Fibroblast of skin of abdomen (primary cell): ENCODE results near the gene PHAF1.
A peak's percentile ranks its signal among the peaks of the same experiment; 100 is the strongest.
"Not testable (repeated sequence)": the region's sequence is repeated elsewhere in the genome, so short reads cannot be mapped to it uniquely, and the experiment has no call there.

ENCODE experiments used
- DNase-seq: peaks from one replicate; pipeline ENCODE4 v3.0.0-alpha.2; 2013

The PHAF1 gene

DNA sequence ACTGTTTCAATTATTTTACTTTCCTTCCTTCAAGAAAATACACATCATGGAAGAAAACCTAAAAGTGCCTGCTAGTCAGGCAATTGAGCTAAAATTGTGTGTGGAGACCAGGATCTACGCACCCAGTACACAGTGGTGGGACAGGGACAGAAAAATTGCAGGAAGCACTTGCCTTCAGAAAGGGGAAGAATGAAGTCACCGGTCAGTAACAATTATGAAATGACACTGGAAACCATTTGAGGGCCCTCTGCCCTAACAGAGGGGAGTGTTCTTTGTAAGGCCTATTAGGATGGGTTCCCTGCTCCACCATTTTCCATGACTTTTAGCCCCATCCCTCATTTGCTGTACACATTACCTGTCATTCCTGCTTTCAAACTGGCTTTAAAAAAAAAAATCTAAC, 4.5 kb upstream of the PHAF1 start:
- DNase-seq, result no peak

GRCh38 chr16:67105881-67106280, 3.9 kb upstream of the PHAF1 start:
- DNase-seq, result no peak

GRCh38 chr16:67108489-67108888, 1.3 kb upstream of the PHAF1 start:
- no peak for DNase-seq

- DNase-seq, result no peak
Measured at GRCh38 chr16:67108931-67109406, 772 bp upstream of the PHAF1 start.

DNA sequence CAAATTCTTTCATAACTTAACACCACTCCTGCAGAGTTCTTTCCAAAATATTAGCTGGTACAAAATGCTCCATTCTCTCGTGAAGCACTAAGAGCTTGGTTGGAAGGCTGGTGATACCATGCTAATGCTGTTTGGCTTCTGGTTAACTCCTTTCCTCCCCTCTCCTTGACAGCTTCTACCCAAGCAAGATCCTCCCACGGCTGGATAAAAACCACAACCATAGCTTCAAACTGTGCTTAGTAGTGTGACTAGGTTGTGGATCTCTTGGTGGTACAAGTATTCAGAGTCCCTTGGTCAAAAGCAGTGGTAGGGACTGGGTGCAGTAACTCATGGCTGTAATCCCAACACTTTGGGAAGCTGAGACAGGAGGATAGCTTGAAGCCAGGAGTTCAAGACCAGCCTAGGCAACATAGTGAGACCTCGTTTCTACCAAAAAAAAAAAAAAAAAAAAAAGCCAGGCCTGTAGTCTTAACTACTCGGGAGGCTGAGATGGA, 2.3 kb downstream of the PHAF1 start:
- no peak for DNase-seq

GRCh38 chr16:67112591-67113399, 3.1 kb downstream of the PHAF1 start:
- no peak for DNase-seq

DNA sequence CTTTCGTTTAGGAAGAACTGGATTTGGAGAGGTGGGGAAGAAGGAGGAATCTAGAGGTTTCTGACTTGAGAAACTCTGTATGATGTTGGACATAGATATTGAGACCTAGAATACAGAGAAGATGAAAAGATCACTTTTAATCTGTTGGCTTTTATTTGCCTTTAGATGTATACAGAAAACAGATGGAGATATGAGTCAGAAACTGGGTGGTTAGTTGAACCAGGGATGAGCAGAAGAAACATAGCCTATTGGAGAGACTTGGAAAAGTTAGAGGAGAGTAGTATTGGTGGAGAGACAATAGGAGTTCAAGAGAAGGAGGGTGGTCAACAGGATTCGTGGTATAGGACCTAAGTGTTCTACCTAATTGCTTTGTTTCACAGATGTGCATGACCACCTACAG, 5.1 kb downstream of the PHAF1 start:
- DNase-seq, result peak; percentile 10

DNA sequence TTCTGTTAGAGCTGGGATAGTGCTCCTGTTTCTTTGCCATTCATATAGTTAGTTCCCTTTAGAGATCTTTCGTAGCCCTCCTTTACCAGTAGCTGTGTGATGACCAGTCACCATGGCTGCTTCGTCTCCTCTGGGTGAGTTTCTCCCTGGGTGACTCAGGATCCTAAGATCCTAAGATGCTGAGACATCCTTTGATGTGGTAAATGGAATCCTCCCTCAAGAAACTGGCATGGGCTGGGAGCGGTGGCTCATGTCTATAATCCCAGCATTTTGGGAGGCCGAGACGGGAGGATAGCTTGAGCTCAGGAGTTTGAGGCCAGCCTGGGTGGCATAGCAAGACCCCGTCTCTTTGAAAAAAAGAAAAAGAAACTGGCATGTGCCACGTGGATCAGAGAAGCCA, 5.9 kb downstream of the PHAF1 start:
- peak; percentile 88 for DNase-seq

DNA sequence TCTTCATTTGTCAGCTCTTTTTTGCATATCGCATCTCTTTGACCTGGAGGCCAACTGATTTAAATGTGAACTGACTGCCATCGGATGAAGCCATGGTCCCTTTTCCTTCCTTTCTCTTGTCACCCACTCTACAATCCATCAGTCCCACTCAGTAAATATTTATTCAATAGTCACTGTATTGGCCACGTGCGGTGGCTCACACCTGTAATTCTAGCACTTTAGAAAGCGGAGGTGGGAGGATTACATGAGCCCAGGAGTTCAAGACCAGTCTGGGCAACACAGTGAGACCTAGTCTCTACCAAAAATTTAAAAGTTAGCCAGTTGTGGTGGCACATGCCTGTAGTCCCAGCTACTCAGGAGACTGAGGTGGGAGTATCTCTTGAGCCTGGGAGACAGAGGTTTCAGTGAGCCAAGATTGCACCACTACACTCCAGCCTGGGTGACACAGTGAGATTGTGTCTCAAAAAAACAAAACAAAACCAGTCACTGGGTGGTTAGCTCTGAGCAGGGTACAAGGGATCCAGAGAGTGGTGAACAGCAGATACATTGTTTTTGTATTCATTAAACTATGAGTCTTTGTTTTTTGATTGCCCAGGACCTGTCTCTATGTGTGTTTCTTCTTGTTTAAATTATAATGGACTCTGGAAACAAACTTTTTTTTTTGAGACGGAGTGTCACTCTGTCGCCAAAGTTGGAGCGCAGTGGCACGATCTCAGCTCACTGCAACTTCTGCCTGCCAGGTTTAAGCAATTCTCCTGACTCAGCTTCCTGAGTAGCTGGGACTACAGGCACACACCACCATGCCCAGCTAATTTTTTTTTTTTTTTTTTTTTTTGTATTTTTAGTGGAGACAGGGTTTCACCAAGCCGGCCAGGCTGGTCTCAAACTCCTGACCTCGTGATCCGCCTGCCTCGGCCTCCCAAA, 6.9 kb downstream of the PHAF1 start:
- DNase-seq, result no peak

DNA sequence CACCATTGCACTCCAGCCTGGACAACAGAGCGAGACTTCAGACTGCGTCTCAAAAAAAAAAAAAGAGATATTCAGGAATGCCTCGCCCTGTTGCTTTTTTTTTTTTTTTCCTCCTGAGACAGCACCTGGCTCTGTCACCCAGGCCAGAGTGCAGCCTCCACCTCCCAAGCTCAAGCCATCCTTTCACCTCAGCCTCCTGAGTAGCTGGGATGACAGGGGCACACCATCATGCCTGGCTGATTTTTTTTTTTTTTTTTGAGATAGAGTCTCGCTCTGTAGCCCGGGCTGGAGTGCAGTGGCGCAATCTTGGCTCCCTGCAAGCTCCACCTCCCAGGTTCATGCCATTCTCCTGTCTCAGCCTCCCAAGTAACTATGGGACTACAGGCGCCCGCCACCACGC, 8.0 kb downstream of the PHAF1 start:
- no peak for DNase-seq

- DNase-seq, result no peak
Measured at GRCh38 chr16:67120025-67120424, 10.3 kb downstream of the PHAF1 start.

GRCh38 chr16:67122799-67123198, 13.1 kb downstream of the PHAF1 start:
- DNase-seq, result not testable (repeated sequence)

DNA sequence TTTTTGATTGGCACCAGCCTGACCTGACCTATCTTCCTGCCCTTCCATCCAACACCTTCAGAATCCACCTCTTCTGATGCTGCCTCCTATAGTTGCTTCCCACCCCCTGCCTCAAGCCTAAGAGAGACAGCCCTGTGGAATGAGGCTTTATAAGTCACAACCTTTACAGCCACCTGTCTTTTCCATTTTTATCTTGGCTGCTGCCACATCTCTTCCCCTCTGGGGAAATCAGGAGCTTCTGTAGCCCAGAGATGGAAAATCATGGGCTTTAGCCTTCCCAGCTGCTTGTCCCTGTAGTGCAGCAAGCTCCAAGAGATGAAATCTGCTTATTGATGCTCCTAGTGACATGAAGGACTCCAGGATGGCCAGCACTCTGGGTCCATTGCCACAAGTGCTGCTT, 18.7 kb downstream of the PHAF1 start:
- no peak for DNase-seq

GRCh38 chr16:67128887-67129286, 19.1 kb downstream of the PHAF1 start:
- no peak for DNase-seq

- DNase-seq, result no peak
Measured at GRCh38 chr16:67129422-67129821, 19.7 kb downstream of the PHAF1 start.

DNA sequence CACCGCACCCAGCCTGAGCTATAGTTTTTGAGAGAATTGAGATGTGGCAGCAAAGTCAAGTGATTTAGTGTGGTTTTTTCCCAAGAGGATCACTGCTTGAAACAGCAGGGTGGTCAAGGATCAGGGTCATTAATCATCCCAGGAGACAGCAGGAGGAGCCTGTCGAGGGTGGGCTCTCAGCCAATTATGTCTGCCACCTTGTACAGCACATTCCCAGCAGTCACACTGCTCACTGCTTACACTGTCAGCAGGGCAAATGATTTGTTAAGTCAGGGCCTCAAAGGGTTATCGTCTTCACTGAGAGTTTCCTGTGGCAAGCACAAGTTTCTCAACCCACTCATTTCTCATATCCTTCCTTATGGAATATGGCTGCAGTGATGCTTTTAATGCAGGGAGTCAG, 27.9 kb downstream of the PHAF1 start:
- no peak for DNase-seq

DNA sequence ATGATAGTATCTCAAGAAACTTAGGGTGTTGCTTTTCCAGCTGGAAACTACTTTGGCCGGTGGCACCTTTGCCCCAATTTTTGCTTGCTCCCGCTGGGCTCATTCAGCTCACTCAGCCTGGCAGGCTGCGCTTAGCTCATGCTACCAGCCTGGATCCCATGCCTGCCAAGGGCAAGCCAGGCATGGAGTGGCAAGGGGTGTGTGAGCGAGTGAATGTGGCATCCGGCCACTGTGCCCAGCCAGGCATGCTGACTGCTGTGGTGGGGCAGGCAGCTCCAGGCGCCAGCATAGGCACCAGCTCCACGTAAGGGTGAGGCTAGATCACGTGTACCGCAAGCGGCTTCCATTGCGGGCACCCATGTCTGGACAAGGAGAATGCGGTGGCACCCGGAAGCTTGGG, 31.6 kb downstream of the PHAF1 start:
- no peak for DNase-seq

DNA sequence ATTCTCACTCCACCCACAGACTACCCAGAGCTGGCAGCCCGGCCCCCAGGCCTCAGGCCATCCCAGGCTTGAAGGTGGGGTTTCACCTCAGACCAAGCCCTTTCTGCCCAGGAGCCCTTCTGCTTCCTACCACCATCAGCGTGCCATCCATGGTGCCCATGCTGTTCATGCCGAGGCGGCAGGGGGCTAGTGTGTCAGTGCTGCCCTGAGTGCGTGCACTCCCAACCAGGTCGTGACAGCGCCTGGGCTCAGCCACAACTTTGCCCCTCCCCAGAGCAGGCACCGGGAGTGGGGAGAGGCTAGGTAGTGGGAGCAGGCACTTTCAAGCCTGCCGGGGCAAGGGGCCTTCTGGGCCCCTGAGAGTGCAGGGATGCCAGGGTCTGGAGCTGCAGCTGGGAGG, 32.6 kb downstream of the PHAF1 start:
- no peak for DNase-seq

DNA sequence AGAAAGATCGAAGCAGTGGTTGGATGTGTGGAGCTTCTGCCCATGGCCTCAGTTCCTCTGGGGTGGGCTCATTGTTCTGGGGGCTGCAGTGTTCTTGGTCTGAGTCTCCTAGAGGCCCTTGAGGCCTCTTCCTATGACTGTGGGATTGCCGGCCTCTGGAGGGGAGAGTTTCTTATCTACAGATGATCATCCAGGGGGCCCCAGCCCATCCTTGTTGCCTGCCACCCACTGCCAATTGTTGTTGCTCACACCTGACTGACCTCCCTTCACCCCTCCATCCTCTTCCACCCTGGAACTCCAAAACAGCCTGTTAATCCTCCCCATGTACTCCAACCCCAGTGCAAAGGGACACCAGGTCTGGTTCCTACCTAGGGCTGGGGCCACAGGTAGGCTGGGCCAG, 35.2 kb downstream of the PHAF1 start:
- no peak for DNase-seq

- no peak for DNase-seq
Measured at GRCh38 chr16:67145746-67146145, 36.0 kb downstream of the PHAF1 start.

- no peak for DNase-seq
Measured at GRCh38 chr16:67146523-67147357, 37.0 kb downstream of the PHAF1 start.

DNA sequence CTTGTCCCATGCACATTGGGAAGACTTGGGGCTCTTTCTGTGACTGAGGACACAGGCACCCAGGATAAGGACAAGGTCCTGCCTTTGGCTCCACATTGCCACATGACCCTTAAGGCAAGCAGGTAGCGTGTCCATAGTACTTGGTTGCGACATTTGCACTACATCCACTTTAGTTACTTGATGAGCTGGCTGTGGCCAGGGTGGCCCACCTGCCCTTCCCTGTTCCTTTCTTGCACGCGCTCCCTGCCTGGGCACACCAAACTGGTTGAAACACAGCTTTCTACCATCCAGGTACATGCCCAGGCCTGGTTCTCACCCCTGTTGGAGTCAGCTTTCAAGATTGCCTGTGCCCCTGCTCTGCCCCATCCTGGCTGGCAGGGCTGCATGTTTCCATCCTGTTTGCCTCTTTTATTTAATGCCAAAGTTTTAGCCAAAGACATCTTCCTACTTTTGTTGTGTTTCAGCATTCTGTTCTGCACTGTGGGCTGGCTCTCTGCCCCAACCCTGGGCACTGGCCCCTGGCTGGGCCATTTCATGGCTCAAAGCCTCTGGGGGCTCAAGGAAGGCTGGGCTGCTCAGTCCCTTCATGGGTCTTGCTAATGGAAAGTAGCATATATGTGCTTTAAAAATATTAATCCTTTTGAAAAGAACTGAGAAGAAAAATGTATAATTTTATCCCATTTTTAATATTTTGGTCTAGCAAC, 37.8 kb downstream of the PHAF1 start:
- no peak for DNase-seq
